Stimulated activated CD4-positive, alpha-beta T cell treated with anti-CD3 and anti-CD28 coated beads, Interleukin-12 subunit alpha, Interleukin-12 subunit beta, amount 100 ng/mL, for 24 hours (primary cell): ENCODE data around the gene MECP2.
"Not testable (repeated sequence)": the region's sequence is repeated elsewhere in the genome, so short reads cannot be mapped to it uniquely, and the experiment has no call there.

Source experiments
- DNase-seq, 2 experiments: peaks; one replicate each; pipeline ENCODE4 v3.0.0-alpha.2; 2020; ENCODE audit warnings: low read depth in 2 of 2

The MECP2 gene

GRCh38 chrX:154097589-154098541 lies at the start of gene MECP2:
Gene MECP2 (minus strand): TSS chrX:154097717.
- DNase-seq = peak; percentile 70 to 84

GRCh38 chrX:154144010-154144409 lies 46.5 kb upstream of the MECP2 start, which contains the start of gene OPN1LW:
Gene OPN1LW (plus strand): TSS chrX:154144243. CDS start chrX:154144284, 41 bp downstream.
- DNase-seq = not testable (repeated sequence)

GRCh38 chrX:154142950-154143745 lies 45.6 kb upstream of the MECP2 start:
- DNase-seq = no peak

- DNase-seq = no peak
Measured at GRCh38 chrX:154142386-154142785, 44.9 kb upstream of the MECP2 start.

GRCh38 chrX:154140742-154141141 lies 43.2 kb upstream of the MECP2 start:
- DNase-seq = no peak

- no peak for DNase-seq
Measured at GRCh38 chrX:154140206-154140605, 42.7 kb upstream of the MECP2 start.

- DNase-seq = no peak
Measured at GRCh38 chrX:154138857-154139256, 41.3 kb upstream of the MECP2 start.

- DNase-seq = peak; percentile 40 to 53
Measured at GRCh38 chrX:154136627-154137161, 39.2 kb upstream of the MECP2 start.

- DNase-seq = no peak
Measured at GRCh38 chrX:154135458-154136229, 38.1 kb upstream of the MECP2 start.

- no peak for DNase-seq
Measured at GRCh38 chrX:154132366-154132765, 34.8 kb upstream of the MECP2 start.

- DNase-seq = no peak
Measured at GRCh38 chrX:154131955-154132354, 34.4 kb upstream of the MECP2 start.

- no peak for DNase-seq
Measured at GRCh38 chrX:154126101-154126500, 28.6 kb upstream of the MECP2 start.

GRCh38 chrX:154125391-154126040 lies 28.0 kb upstream of the MECP2 start:
- DNase-seq = no peak

GRCh38 chrX:154123241-154124219 lies 26.0 kb upstream of the MECP2 start:
- DNase-seq = no peak

- no peak for DNase-seq
Measured at GRCh38 chrX:154121961-154122360, 24.4 kb upstream of the MECP2 start.

GRCh38 chrX:154121207-154121606 lies 23.7 kb upstream of the MECP2 start:
- DNase-seq = no peak

GRCh38 chrX:154120567-154120966 lies 23.1 kb upstream of the MECP2 start:
- no peak for DNase-seq

- DNase-seq = no peak
Measured at GRCh38 chrX:154117566-154117965, 20.0 kb upstream of the MECP2 start.

- no peak for DNase-seq
Measured at GRCh38 chrX:154116426-154117211, 19.1 kb upstream of the MECP2 start.
